CD4-positive, alpha-beta T cell treated with Interleukin-6 at 100 ng/mL for 8 hours (primary cell): ENCODE results near the gene SH2B3.
A peak's percentile ranks its signal among the peaks of the same experiment; 100 is the strongest.

Experiments
- DNase-seq: peaks from one replicate; pipeline ENCODE4 v3.0.0-alpha.2; 2020; ENCODE audit warnings: mixed read lengths, low spot score

Gene SH2B3

DNA sequence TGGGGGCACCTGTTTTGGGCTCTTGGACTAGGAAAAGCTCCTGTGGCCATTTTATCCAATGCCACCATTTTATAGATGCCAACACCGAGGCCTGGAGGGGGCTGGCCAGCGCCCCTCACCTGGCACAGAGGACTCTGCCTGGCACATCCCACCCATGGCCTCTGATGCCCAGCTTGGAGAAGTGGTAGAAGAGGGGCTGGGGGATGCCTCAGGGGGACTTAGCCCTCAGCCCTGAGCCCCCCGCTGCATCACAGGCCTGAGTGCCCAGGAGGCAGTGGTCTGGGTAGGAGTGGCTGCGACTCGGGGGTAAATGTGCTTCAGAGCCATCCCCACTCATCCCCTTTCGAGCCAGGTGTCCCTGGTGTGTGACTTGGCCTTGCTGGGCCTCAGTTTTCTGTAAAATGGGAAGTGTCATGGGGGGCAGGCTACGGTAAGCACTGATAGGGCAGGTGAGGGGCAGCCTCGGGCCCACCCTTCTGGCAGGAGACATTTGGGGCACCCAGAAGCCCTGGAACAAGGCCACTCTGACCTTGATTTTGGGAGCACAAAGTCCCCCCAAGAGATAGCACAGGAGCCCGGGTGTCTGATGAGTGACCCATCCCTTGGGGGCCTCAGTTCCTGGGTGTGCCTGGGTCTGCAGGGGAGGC lies 22.5 kb downstream of the SH2B3 start:
- DNase-seq, result no peak

DNA sequence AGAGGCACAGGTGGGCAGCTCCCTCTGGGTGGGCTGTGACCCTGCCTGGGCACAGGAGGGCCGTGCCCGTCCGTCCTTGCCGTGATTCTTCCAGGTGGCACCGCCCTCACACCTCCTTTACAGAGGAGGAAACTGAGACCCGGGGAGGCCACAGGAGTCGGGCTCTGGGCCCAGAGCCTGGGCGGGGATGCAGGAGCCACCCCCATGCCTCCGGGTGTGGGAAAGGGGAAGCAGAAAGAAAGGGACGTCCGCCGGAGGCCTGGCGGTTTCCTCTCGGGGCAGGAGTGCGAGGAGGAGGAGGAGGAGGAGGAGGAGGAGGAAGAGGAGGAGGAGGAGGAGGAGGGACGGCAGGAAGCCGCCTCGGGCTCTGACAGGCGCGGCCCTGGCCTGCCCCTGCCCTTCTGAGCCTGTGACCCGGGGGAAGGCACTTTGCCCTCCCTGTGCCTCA lies 23.0 kb downstream of the SH2B3 start:
- DNase-seq, result peak; percentile 47

DNA sequence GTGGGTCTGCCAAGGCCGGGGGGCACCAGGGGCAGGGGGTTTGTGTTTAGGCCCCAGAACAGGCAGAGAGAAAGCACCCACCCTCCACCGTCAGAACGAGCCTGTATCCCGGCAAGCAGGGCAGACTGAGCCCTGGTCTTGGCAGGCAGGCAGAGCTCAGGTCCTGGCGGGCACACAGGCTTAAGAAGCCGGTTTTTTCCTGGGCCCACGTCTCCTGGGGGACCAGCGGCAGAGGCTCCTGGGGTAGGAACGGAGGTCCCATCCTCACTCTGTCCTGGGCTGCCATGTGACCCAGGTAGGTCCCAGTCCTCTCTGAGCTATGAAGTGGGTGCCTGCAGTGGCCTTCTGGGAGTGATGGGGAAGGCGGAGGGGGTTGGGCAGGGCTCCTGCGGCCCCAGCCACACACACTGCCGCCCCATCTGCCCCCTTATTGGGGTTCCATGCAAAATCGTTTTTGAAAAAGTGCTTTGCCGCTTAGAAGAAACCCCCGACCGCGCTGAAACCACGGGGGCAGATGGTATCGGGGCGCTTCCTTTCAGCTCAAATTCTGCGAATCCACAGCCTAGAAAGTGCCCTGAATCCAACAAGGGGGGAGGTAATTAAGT lies 24.2 kb downstream of the SH2B3 start:
- peak; percentile 61 for DNase-seq

DNA sequence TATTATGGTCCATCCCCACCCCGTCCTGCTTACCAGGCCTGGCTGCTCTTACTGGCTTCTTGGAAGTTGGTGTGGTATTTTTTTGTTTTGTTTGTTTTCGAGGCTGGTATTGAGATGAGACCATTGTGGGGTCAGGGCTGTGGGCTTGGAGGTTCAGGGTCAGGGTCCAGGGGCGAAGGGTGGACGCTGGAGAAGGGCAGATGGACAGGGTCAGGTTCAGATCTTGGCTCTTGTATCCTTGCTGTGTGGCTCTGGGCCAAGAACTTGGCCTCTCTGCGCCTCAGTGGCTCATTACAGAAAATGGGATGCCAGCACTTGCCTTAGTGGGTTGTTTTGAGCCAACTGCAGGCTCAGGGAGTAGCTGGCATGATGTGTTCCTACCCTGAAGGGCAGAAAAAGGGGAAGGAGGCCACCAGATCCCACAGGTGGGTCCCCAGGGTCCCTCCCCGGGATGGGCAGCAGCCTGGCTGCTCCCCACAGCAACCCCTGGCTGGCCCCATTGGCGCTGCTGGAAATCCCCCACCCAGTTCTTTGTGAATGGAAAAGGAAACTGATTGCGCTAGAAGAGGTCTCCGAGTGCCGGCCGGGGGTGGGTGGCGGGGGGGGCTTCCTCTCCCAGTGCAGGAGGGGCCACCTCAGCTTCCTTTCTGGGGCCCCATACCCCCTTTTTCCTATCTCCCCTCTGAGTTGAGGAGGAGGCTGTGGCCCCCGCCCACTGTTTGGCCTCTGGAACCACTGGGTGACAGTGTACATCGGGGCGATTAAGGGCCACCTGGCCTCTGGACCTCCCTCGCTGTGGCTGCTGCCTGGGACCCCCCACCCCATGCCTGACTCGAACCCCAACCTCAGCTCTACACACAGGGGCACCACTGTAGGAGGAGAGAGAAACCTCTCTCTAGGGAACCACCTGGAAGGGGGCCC lies 25.0 kb downstream of the SH2B3 start:
- DNase-seq, result peak; percentile 66

- DNase-seq, result no peak
Measured at GRCh38 chr12:111431772-111432171, 26.0 kb downstream of the SH2B3 start.

DNA sequence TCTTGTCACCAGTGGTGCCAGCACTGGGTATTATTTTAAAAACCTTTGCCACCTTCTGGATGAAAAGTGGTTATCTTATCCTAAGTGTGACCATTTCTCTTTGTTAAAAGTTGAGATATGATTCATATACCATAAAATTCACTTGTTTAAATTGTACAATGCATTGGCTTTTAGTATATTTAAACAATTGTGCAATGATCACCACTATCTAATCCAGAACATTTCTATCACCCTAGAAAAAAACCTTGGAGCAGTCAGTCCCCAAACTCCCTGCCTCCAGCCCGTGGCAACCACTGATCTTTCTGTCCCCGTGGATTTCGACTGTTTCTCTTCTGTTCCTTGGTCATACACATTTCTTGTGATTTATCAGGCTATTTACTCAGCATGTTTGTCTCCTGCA lies 28.3 kb downstream of the SH2B3 start:
- DNase-seq, result no peak

- DNase-seq, result peak; percentile 81
Measured at GRCh38 chr12:111434680-111435338, 29.1 kb downstream of the SH2B3 start.

- no peak for DNase-seq
Measured at GRCh38 chr12:111435661-111436201, 30.0 kb downstream of the SH2B3 start.

- DNase-seq, result no peak
Measured at GRCh38 chr12:111436266-111436665, 30.5 kb downstream of the SH2B3 start.

GRCh38 chr12:111436811-111437210 lies 31.1 kb downstream of the SH2B3 start:
- DNase-seq, result no peak

GRCh38 chr12:111437816-111438454 lies 32.2 kb downstream of the SH2B3 start:
- no peak for DNase-seq

GRCh38 chr12:111438481-111438880 lies 32.8 kb downstream of the SH2B3 start:
- DNase-seq, result peak; percentile 46

DNA sequence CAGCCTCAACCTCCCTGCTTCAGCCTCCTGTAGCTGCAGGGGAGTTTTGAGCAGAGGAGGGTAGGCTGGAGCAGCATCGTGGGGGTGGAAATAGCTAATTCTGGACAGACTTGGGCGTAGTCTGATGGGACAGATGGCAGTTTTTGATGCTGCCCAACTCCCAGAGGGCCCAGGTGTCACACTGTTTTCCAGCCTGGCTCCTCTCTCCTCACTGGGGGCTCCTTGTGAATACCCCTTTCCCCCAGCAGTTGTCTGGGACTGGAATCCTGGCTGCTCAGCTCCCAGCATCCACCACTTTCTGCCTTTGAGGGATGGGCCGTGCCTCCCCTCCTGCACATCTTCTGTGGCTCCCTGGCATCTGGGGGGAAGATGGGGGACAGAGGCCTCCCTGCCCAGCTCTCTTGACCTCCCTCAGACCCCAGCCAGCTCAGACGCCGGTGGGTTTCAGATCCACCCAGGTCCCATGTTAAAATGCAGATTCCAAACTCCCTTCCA lies 34.0 kb downstream of the SH2B3 start:
- DNase-seq, result no peak

- no peak for DNase-seq
Measured at GRCh38 chr12:111440152-111440551, 34.4 kb downstream of the SH2B3 start.

DNA sequence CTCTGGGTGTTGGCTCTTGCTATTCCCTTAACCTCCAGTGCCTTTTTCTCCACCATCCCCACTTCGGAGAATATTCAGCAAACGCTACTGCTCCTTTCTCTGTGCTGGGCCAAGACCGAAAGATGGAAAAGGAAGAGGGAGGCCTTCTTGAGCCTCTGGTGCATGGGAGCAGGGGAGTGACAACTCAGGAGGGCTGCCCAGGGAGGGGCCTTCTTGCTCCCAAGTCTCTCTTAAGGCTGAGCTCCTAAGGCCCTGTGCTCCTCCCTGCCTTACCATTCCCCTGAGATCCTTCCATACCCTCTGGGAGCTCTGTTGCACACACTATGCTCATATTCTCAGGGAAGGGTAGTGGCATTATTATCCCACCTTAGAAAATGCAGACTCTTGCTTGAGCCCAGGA lies 34.9 kb downstream of the SH2B3 start:
- no peak for DNase-seq

- no peak for DNase-seq
Measured at GRCh38 chr12:111441107-111441928, 35.6 kb downstream of the SH2B3 start.

DNA sequence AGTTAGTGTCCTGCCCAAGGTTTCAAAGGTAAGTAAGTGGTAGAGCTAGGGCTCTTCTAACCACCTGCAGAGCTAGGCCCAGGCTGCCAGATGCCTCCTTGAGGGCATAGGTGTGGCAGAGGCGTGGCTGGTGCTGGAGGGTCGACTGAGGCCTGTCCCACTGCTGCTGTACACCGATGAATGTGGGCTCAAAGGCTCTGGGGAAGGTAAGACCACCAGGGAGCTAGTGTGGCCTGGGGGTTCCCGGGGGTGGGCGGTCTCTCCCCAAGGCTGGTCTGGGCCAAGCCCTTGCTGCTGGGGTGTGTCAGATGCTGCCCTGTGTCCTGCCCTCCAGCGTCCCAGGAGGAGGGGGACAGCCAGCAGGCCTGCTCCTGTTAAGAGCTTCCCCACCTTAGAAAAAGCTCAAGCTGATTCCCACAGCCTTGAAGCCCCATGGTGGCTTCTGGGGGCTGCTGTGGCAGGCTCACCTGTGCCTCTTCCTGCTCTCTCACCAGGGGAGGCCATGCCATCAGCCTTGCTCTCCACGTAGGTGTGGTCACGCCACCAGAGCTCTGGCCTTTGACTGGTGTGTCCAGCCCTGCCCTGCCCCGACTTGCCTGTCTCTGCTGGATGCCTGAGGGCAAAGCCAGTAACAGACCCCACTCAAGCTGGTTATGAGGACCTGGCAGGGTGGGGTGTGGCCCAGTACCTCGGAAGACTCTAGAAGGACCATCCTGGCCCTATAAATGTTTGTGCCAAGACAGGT lies 36.8 kb downstream of the SH2B3 start:
- DNase-seq, result no peak

DNA sequence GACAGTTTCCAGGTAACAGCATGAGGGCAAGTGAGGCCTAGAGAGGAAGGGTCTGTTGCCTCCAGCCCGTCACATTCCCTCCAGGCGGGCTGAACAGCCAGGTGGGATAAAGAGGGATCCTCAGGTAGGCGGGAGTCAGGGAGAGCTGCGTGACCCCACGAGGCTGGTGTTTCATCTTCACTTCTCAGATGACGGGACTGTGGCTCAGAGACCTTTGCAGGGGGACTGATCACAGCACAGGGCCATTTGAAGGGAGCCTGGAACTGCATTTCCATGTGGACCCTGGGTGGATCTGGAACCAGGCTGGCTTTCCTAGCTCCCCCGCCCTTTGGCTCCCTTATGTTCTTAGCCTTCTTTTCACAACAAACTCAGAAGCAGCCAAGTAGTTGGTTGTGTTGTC lies 37.4 kb downstream of the SH2B3 start:
- no peak for DNase-seq

GRCh38 chr12:111443586-111443985 lies 37.9 kb downstream of the SH2B3 start:
- DNase-seq, result no peak
